NB4 (cell line): ENCODE data around the gene ARID5A.

Experiments used
- CTCF ChIP-seq: IDR thresholded peaks from one replicate; pipeline ENCODE4 v1.5.1; 2012; ENCODE audit warnings: low read depth, low read length
- MAX ChIP-seq: IDR thresholded peaks from 2 replicates; pipeline ENCODE4 v1.6.1; 2011; ENCODE audit warnings: low read depth, low read length
- POLR2A ChIP-seq: IDR thresholded peaks from 2 replicates; pipeline ENCODE4 v1.6.1; 2011; ENCODE audit warnings: mild to moderate bottlenecking; ENCODE audit not compliant: insufficient read length; ENCODE audit errors: extremely low read depth

- TF ChIP-seq CTCF (no peak), POLR2A (no peak), MAX (no peak)
These were observed 12.7 kb upstream of the ARID5A start for GRCh38 chr2:96523659-96524481.
